PC-9 (cell line): ENCODE measurements around the gene SAMHD1. TPM values are rescaled to one million over a fixed set of nuclear protein-coding genes. Genes with fewer than 3 reads are reported as not detected.
"Not testable (repeated sequence)": the region's sequence is repeated elsewhere in the genome, so short reads cannot be mapped to it uniquely, and the experiment has no call there.

Experiments
- BruUV-seq: library from RNA; stranded (reverse); fragments of 400-500 nt; replicated peaks from 2 replicates; lab custom pipeline; 2021; lab: Mats Ljungman, UMichigan
- CTCF ChIA-PET: fragments of 300-600 bp; sonication (Branson Sonifier 250); formaldehyde crosslinking; loops from one replicate; lab custom pipeline; 2022; ENCODE audit warnings: antibody characterized with exemption; lab: Charles Lee
- POLR2A ChIA-PET: fragments of 300-600 bp; sonication (Branson Sonifier 250); formaldehyde crosslinking; loops from one replicate; lab custom pipeline; 2022; ENCODE audit warnings: antibody characterized with exemption; ENCODE audit not compliant: unreplicated experiment; lab: Charles Lee
- DNase-seq, 2 experiments: peaks; one replicate each; pipeline versions ENCODE4 v3.0.0 to v3.0.0-alpha.2; 2015 to 2022; ENCODE audit warnings: mixed read lengths in 1 of 2
- H2AFZ ChIP-seq: fragments of 200-600 bp; sonication (generic); 2 replicates; pipeline ENCODE4 v1.8.1; 2017; ENCODE audit warnings: antibody characterized with exemption
- H3F3A ChIP-seq: fragments of 200-600 bp; sonication (generic); 2 replicates; pipeline ENCODE4 v1.8.1; 2017; ENCODE audit warnings: antibody characterized with exemption, mild to moderate bottlenecking, low read depth; ENCODE audit not compliant: insufficient read depth
- H3K27ac ChIP-seq: fragments of 200-600 bp; sonication (generic); 2 replicates; pipeline ENCODE4 v1.6.1; 2016; ENCODE audit warnings: mixed run types
- H3K27me3 ChIP-seq: fragments of 200-600 bp; sonication (generic); 2 replicates; pipeline ENCODE4 v1.6.1; 2016; ENCODE audit warnings: low read depth, mixed run types; ENCODE audit not compliant: insufficient read depth
- H3K36me3 ChIP-seq: fragments of 200-600 bp; sonication (generic); 2 replicates; pipeline ENCODE4 v1.6.1; 2016; ENCODE audit warnings: low read depth, mixed run types
- H3K4me1 ChIP-seq: fragments of 200-600 bp; sonication (generic); replicated peaks from 2 replicates; pipeline ENCODE4 v1.6.1; 2016; ENCODE audit warnings: mixed run types; ENCODE audit not compliant: insufficient read depth
- H3K4me2 ChIP-seq: fragments of 200-600 bp; sonication (generic); 2 replicates; pipeline ENCODE4 v1.6.1; 2017; ENCODE audit warnings: mixed run types
- H3K4me3 ChIP-seq: fragments of 200-600 bp; sonication (generic); 2 replicates; pipeline ENCODE4 v1.6.1; 2016; ENCODE audit warnings: mixed run types
- H3K79me2 ChIP-seq: fragments of 200-600 bp; sonication (generic); 2 replicates; pipeline ENCODE4 v1.6.1; 2017; ENCODE audit warnings: low read depth, mixed run types
- H3K9me2 ChIP-seq: fragments of 200-600 bp; sonication (generic); 2 replicates; pipeline ENCODE4 v1.8.1; 2017; ENCODE audit warnings: mild to moderate bottlenecking; ENCODE audit not compliant: insufficient read depth
- H3K9me3 ChIP-seq: fragments of 200-600 bp; sonication (generic); 2 replicates; pipeline ENCODE4 v1.8.1; 2016; ENCODE audit warnings: low read depth; ENCODE audit not compliant: insufficient read depth
- H4K20me1 ChIP-seq: fragments of 200-600 bp; sonication (generic); 2 replicates; pipeline ENCODE4 v1.8.1; 2017; ENCODE audit not compliant: insufficient read depth
- EZH2 ChIP-seq: fragments of 200-600 bp; sonication (generic); IDR thresholded peaks from 2 replicates; pipeline ENCODE4 v1.8.0; 2017; ENCODE audit warnings: antibody characterized with exemption, low read depth
- intact Hi-C: fragments of 100-400 bp; cut with micrococcal nuclease; formaldehyde crosslinking; loops from one replicate; pipeline ENCODE4 v1.10.0; 2022; ENCODE audit not compliant: unreplicated experiment
- total RNA-seq: library from RNA; stranded (reverse); gene quantifications from 2 replicates; pipeline ENCODE4 v1.2.3, GENCODE V29; 2021
- TF ChIP-seq, protein P1 (sequence below): fragments of 200-600 bp; sonication (generic); conservative IDR thresholded peaks from 2 replicates; pipeline ENCODE4 v1.6.1; 2017; ENCODE audit warnings: mixed run types, antibody characterized with exemption, mild to moderate bottlenecking, moderate library complexity

Gene SAMHD1
- total RNA-seq, 1 experiment from 2014 or later, result 21.2 TPM

DNA sequence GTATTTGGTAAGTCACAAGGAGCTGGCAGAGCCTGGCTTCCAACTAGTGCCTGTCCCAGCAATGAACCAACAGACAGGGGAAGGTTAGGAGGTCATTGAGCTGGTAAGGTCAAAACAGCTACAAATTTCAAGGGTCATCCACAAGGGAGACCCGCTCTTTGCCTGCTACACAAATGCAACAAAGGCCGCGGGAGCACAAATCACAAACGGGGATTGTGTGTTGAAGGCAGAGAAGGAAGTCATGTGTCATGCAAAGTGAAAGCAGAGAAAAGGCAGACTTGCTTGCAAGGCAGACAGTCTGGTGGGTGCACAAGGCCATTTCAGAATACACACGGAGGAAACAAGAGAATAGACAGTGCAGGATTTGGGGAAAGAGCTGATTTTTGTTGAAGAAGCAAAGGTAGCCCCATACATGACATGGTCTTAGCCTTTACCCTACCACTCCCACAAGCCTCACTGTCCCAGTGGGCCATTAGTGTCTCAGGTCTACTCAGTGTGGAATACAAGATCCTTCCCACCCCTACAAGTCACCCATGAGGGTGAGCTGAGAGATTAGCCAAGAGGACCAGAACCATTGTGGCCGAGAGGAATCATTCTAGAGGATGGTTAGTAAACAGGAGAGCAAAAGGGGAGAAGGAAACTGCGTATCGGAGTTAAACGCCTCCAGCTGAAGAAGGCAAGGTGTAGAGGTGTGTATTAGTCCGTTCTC is 18.1 kb upstream of the SAMHD1 start:
- H3K4me3 ChIP-seq, result no peak overlapping the region
- H3K4me1 ChIP-seq, result no peaks in the 10 kb centered on the region
- no peaks in the 10 kb centered on the region for H3K9me2 ChIP-seq
- H4K20me1 ChIP-seq, result no peaks in the 10 kb centered on the region
- no peak for DNase-seq
- no peaks in the 10 kb centered on the region for H3F3A ChIP-seq
- intact Hi-C loops, result no loop called here
- H3K27ac ChIP-seq, result no peak overlapping the region
- H3K27me3 ChIP-seq, result no peaks in the 10 kb centered on the region
- H2AFZ ChIP-seq, result no peak overlapping the region
- BruUV-seq, result no TSS peak
- ChIA-PET CTCF (interaction anchor here (0.6 kb wide), 1 partner anchor 225 kb away, joined by 15 read pairs; no protein-coding TSS in a partner anchor), POLR2A (no interaction called here)
- no peak overlapping the region for H3K4me2 ChIP-seq
- no peak for TF ChIP-seq EZH2
- TF ChIP-seq, protein P1, sequence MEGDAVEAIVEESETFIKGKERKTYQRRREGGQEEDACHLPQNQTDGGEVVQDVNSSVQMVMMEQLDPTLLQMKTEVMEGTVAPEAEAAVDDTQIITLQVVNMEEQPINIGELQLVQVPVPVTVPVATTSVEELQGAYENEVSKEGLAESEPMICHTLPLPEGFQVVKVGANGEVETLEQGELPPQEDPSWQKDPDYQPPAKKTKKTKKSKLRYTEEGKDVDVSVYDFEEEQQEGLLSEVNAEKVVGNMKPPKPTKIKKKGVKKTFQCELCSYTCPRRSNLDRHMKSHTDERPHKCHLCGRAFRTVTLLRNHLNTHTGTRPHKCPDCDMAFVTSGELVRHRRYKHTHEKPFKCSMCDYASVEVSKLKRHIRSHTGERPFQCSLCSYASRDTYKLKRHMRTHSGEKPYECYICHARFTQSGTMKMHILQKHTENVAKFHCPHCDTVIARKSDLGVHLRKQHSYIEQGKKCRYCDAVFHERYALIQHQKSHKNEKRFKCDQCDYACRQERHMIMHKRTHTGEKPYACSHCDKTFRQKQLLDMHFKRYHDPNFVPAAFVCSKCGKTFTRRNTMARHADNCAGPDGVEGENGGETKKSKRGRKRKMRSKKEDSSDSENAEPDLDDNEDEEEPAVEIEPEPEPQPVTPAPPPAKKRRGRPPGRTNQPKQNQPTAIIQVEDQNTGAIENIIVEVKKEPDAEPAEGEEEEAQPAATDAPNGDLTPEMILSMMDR, result no peak
- no peaks in the 10 kb centered on the region for H3K79me2 ChIP-seq
- no peaks in the 10 kb centered on the region for H3K9me3 ChIP-seq
- H3K36me3 ChIP-seq, result no peaks in the 10 kb centered on the region

- POLR2A ChIA-PET, result no interaction called here
- H3K4me2 ChIP-seq, result no peak overlapping the region
- DNase-seq, result no peak
- CTCF ChIA-PET, result interaction anchor here (0.6 kb wide), 1 partner anchor 223 kb away, joined by 5 read pairs; no protein-coding TSS in a partner anchor
- H3F3A ChIP-seq, result no peaks in the 10 kb centered on the region
- H3K4me1 ChIP-seq, result no peaks in the 10 kb centered on the region
- intact Hi-C loops, result no loop called here
- H3K36me3 ChIP-seq, result no peaks in the 10 kb centered on the region
- no peaks in the 10 kb centered on the region for H3K79me2 ChIP-seq
- TF ChIP-seq EZH2, result no peak
- TF ChIP-seq, protein P1, result no peak
- H3K27me3 ChIP-seq, result no peaks in the 10 kb centered on the region
- BruUV-seq, result no TSS peak
- H2AFZ ChIP-seq, result no peak overlapping the region
- H3K9me2 ChIP-seq, result no peaks in the 10 kb centered on the region
- no peaks in the 10 kb centered on the region for H4K20me1 ChIP-seq
- no peak overlapping the region for H3K27ac ChIP-seq
- no peaks in the 10 kb centered on the region for H3K9me3 ChIP-seq
- H3K4me3 ChIP-seq, result no peak overlapping the region
These were observed 17.5 kb upstream of the SAMHD1 start for GRCh38 chr20:36969051-36969450.

DNA sequence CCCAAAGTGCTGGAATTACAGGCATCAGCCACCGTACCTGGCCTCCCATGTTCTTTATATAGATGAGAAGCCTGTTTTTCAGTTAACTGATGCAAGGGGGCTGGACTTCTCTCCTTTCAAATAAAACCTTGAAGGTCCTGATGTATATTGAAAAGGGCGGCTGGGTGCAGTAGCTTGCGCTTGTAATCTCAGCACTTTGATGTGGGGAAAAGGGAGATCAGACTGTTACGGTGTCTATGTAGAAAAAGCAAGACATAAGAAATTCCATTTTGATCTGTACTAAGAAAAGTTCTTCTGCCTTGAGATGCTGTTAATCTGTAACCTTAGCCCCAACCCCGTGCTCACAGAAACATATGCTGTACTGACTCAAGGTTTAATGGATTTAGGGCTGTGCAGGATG is 16.1 kb upstream of the SAMHD1 start:
- DNase-seq, result no peak
- H2AFZ ChIP-seq, result no peak overlapping the region
- no peak for TF ChIP-seq EZH2
- TF ChIP-seq, protein P1, result no peak
- BruUV-seq, result no TSS peak
- no peaks in the 10 kb centered on the region for H3F3A ChIP-seq
- no peaks in the 10 kb centered on the region for H4K20me1 ChIP-seq
- ChIA-PET POLR2A (no interaction called here), CTCF (no interaction called here)
- H3K4me3 ChIP-seq, result no peak overlapping the region
- intact Hi-C loops, result no loop called here
- H3K4me1 ChIP-seq, result no peaks in the 10 kb centered on the region
- no peaks in the 10 kb centered on the region for H3K79me2 ChIP-seq
- H3K4me2 ChIP-seq, result no peak overlapping the region
- no peaks in the 10 kb centered on the region for H3K9me3 ChIP-seq
- no peaks in the 10 kb centered on the region for H3K36me3 ChIP-seq
- H3K27ac ChIP-seq, result no peak overlapping the region
- no peaks in the 10 kb centered on the region for H3K27me3 ChIP-seq
- no peaks in the 10 kb centered on the region for H3K9me2 ChIP-seq

- H3K9me3 ChIP-seq, H3K79me2 ChIP-seq, H4K20me1 ChIP-seq, intact Hi-C loops, H3K27me3 ChIP-seq, H3K4me1 ChIP-seq, H3F3A ChIP-seq, H3K4me3 ChIP-seq, H3K9me2 ChIP-seq, DNase-seq, H3K36me3 ChIP-seq, H3K4me2 ChIP-seq, BruUV-seq, CTCF ChIA-PET, H3K27ac ChIP-seq, H2AFZ ChIP-seq, POLR2A ChIA-PET: not testable (repeated sequence)
These were observed 15.5 kb upstream of the SAMHD1 start for GRCh38 chr20:36966965-36967364.

DNA sequence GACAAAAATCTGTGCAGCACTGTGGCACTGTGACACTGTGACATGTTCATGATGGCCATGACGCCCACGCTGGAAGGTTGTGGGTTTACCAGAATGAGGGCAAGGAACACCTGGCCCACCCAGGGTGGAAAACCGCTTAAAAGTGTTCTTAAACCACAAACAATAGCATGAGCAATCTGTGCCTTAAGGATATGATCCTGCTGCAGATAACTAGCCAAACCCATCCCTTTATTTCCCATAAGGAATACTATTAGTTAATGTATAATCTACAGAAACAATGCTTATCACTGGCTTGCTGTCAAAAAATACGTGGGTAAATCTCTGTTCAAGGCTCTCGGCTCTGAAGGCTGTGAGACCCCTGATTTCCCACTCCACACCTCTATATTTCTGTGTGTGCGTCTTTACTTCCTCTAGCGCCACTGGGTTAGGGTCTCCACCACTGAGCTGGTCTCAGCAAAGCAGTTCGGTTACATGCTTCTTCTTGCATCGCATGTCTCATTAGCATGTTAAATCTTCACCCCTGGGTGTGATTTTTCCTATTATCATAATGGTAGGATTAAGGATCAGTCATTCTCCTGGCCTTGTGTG is 10.9 kb upstream of the SAMHD1 start:
- H3K27me3 ChIP-seq, CTCF ChIA-PET, H3K4me1 ChIP-seq, H3K79me2 ChIP-seq, intact Hi-C loops, H3K4me2 ChIP-seq, H3K27ac ChIP-seq, DNase-seq, H3K4me3 ChIP-seq, POLR2A ChIA-PET, H3K36me3 ChIP-seq, H2AFZ ChIP-seq, H4K20me1 ChIP-seq, H3F3A ChIP-seq, BruUV-seq, H3K9me3 ChIP-seq, H3K9me2 ChIP-seq: not testable (repeated sequence)
